ENCODE data around the gene UBN1.

Gene UBN1

DNA sequence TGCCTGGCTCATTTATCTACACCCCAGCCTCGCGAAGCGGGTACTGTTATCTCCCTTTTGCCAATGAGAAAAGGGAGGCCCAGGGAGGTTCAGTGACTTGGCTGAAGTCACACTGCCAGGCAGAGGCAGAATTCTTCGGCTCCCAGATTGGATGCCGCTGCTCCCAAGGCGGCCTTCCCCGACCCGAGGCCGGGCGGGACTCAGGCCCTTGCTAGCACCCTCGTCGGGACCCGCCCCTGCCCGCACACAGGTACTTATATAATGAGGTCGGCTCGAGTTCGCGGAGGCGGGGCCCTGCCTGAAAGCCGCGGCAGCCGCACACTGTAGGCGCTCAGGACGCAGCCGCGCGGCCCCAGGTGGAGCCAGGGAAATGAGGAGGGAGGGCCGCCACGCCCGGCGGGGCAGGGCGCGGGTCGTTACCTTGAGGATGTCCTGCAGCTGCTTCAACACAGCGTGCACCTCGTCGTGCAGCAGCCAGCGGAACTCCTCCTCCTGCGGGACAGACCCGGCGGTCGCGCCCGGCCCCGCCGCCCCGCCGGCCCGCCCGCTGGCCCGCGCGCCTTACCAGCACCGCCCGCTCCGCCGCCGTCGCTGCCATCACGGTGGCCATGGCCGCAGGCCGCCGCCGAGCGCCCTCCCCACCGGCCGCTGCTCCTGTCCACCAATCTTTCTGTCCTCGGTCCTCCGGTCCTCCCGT lies 45.2 kb upstream of the UBN1 start, which contains the start of gene ROGDI (continued):
- TF ChIP-seq ZNF768 (tag by site-specific recombination; IDR thresholded peaks at IDR 0.05), result peak; percentile 65; the same call in 1 of the 2 replicates
- no peak for TF ChIP-seq SALL2 (tag by site-specific recombination; IDR thresholded peaks at IDR 0.05; ENCODE audit: borderline replicate concordance)
- TF ChIP-seq ZNF335 (tag by site-specific recombination; conservative IDR thresholded peaks at IDR 0.05), result peak; percentile 87
- TF ChIP-seq ZNF24 (tag by site-specific recombination; IDR thresholded peaks at IDR 0.05), result no peak
- TF ChIP-seq ZNF621 (tag by site-specific recombination; IDR thresholded peaks at IDR 0.05), result no peak
- no peak for TF ChIP-seq ZNF416 (tag by site-specific recombination; IDR thresholded peaks at IDR 0.05)
- TF ChIP-seq, protein P1, sequence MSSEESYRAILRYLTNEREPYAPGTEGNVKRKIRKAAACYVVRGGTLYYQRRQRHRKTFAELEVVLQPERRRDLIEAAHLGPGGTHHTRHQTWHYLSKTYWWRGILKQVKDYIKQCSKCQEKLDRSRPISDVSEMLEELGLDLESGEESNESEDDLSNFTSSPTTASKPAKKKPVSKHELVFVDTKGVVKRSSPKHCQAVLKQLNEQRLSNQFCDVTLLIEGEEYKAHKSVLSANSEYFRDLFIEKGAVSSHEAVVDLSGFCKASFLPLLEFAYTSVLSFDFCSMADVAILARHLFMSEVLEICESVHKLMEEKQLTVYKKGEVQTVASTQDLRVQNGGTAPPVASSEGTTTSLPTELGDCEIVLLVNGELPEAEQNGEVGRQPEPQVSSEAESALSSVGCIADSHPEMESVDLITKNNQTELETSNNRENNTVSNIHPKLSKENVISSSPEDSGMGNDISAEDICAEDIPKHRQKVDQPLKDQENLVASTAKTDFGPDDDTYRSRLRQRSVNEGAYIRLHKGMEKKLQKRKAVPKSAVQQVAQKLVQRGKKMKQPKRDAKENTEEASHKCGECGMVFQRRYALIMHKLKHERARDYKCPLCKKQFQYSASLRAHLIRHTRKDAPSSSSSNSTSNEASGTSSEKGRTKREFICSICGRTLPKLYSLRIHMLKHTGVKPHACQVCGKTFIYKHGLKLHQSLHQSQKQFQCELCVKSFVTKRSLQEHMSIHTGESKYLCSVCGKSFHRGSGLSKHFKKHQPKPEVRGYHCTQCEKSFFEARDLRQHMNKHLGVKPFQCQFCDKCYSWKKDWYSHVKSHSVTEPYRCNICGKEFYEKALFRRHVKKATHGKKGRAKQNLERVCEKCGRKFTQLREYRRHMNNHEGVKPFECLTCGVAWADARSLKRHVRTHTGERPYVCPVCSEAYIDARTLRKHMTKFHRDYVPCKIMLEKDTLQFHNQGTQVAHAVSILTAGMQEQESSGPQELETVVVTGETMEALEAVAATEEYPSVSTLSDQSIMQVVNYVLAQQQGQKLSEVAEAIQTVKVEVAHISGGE (tag by site-specific recombination; conservative IDR thresholded peaks at IDR 0.05; ENCODE audit: low read depth), result no peak
- 0 out of 2 replicates have a peak, but pooled peaks have one; percentile 34 for TF ChIP-seq ZXDB (tag by site-specific recombination; IDR thresholded peaks at IDR 0.05)
- no peak for TF ChIP-seq ZNF223 (tag by site-specific recombination; IDR thresholded peaks at IDR 0.05)
- peak; percentile 51 for TF ChIP-seq ZNF394 (tag by site-specific recombination; IDR thresholded peaks at IDR 0.05; ENCODE audit: borderline replicate concordance)
- TF ChIP-seq ZNF423 (tag by site-specific recombination; IDR thresholded peaks at IDR 0.05), result no peak
- TF ChIP-seq, protein P2, sequence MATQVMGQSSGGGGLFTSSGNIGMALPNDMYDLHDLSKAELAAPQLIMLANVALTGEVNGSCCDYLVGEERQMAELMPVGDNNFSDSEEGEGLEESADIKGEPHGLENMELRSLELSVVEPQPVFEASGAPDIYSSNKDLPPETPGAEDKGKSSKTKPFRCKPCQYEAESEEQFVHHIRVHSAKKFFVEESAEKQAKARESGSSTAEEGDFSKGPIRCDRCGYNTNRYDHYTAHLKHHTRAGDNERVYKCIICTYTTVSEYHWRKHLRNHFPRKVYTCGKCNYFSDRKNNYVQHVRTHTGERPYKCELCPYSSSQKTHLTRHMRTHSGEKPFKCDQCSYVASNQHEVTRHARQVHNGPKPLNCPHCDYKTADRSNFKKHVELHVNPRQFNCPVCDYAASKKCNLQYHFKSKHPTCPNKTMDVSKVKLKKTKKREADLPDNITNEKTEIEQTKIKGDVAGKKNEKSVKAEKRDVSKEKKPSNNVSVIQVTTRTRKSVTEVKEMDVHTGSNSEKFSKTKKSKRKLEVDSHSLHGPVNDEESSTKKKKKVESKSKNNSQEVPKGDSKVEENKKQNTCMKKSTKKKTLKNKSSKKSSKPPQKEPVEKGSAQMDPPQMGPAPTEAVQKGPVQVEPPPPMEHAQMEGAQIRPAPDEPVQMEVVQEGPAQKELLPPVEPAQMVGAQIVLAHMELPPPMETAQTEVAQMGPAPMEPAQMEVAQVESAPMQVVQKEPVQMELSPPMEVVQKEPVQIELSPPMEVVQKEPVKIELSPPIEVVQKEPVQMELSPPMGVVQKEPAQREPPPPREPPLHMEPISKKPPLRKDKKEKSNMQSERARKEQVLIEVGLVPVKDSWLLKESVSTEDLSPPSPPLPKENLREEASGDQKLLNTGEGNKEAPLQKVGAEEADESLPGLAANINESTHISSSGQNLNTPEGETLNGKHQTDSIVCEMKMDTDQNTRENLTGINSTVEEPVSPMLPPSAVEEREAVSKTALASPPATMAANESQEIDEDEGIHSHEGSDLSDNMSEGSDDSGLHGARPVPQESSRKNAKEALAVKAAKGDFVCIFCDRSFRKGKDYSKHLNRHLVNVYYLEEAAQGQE (tag by site-specific recombination; IDR thresholded peaks at IDR 0.05), result no peak
- TF ChIP-seq ZNF701 (tag by site-specific recombination; IDR thresholded peaks at IDR 0.05), result 0 out of 2 replicates have a peak, but pooled peaks have one; percentile 18
- 0 out of 2 replicates have a peak, but pooled peaks have one; percentile 69 for TF ChIP-seq SP3 (tag by site-specific recombination; IDR thresholded peaks at IDR 0.05)
- TF ChIP-seq ZFP37 (tag by site-specific recombination; IDR thresholded peaks at IDR 0.05), result no peak
- peak; percentile 24; the same call in 1 of the 2 replicates for TF ChIP-seq SCRT2 (tag by site-specific recombination; IDR thresholded peaks at IDR 0.05)
- TF ChIP-seq SP2 (tag by site-specific recombination; IDR thresholded peaks at IDR 0.05), result peak; percentile 63
- TF ChIP-seq KLF9 (tag by site-specific recombination; IDR thresholded peaks at IDR 0.05; ENCODE audit: low read depth), result peak; percentile 49; the same call in 1 of the 2 replicates

DNA sequence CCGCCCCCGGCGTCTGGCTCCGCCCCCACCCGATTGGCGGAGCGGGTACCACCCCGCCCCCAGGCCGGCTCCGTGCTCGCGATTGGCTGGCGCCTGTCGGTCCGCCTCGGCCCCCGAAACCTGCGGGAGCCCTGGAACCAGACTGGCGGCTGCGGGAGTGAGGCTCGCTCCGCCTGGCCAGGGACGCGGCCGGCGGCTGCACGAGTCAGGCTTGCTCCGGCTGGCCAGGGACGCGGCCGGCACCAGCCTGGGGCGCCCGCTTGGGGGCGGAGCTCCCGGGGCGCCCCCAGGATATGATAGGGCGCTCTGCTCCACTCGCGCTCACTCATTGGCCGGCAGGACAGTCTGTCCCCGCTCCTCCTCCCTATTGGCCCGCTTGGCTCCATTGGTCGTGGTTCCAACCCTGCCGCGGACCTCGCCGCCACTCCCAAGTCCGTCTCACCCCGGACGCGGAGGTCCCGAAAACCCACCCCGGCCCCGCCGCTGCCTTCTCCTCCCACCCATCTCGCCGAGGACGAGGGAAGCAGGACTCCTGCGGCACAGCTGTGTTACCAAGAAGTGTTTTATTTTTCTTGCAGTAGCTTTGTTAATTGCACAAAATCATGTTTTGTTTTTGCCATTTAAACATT lies 44.5 kb upstream of the UBN1 start:
- POLR2A ChIA-PET, result interaction anchor here (0.6 to 3.2 kb wide), 12 partner anchors 9 to 253 kb away, joined by 3 to 19 read pairs (median 4); partner anchors contain the start of genes ANKS3, DNAAF8, GLYR1 and NUDT16L1
- no peaks in the 10 kb centered on the region for H3K9me3 ChIP-seq (ENCODE audit: control insufficient read depth, insufficient read depth, low read depth, low read length)
- CTCF ChIA-PET, result interaction anchor here (0.8 kb wide), 1 partner anchor 36 kb away, joined by 3 read pairs; no protein-coding TSS in a partner anchor
- TF ChIP-seq SP2 (tag by site-specific recombination; IDR thresholded peaks at IDR 0.05) (peak; percentile 92), ZNF76 (tag by site-specific recombination; IDR thresholded peaks at IDR 0.05; ENCODE audit: borderline replicate concordance, low read depth) (no peak), ZSCAN30 (tag by site-specific recombination; IDR thresholded peaks at IDR 0.05) (peak; percentile 85)
- TF ChIP-seq, protein P3, sequence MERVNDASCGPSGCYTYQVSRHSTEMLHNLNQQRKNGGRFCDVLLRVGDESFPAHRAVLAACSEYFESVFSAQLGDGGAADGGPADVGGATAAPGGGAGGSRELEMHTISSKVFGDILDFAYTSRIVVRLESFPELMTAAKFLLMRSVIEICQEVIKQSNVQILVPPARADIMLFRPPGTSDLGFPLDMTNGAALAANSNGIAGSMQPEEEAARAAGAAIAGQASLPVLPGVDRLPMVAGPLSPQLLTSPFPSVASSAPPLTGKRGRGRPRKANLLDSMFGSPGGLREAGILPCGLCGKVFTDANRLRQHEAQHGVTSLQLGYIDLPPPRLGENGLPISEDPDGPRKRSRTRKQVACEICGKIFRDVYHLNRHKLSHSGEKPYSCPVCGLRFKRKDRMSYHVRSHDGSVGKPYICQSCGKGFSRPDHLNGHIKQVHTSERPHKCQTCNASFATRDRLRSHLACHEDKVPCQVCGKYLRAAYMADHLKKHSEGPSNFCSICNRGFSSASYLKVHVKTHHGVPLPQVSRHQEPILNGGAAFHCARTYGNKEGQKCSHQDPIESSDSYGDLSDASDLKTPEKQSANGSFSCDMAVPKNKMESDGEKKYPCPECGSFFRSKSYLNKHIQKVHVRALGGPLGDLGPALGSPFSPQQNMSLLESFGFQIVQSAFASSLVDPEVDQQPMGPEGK (tag by site-specific recombination; IDR thresholded peaks at IDR 0.05), result peak; percentile 86
- TF ChIP-seq, protein P4, sequence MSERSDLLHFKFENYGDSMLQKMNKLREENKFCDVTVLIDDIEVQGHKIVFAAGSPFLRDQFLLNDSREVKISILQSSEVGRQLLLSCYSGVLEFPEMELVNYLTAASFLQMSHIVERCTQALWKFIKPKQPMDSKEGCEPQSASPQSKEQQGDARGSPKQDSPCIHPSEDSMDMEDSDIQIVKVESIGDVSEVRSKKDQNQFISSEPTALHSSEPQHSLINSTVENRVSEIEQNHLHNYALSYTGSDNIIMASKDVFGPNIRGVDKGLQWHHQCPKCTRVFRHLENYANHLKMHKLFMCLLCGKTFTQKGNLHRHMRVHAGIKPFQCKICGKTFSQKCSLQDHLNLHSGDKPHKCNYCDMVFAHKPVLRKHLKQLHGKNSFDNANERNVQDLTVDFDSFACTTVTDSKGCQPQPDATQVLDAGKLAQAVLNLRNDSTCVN (tag by site-specific recombination; optimal IDR thresholded peaks at IDR 0.05), result peak; percentile 89

More for the DNA sequence above, 44.5 kb upstream of the UBN1 start:
- H3K4me1 ChIP-seq (ENCODE audit: control insufficient read depth, insufficient read depth, low read length), result peaks cover 3% of the 10 kb centered on the region; the same call in 1 of the 2 replicates
- H3K4me3 ChIP-seq (ENCODE audit: low read depth, low read length), result peak overlapping the region; percentile 80
- H3K36me3 ChIP-seq (ENCODE audit: control insufficient read depth in 2 of 2, insufficient read depth in 1 of 2, low read length in 2 of 2), result peaks cover 12 to 53% of the 10 kb centered on the region in 2 experiments
- H3K27ac ChIP-seq (ENCODE audit: extremely low read depth, low read depth, low read length), result peak overlapping the region; percentile 69

Measured in HEK293 (cell line).